Tibial nerve (tissue), 3 donors: ENCODE data around the gene DUSP19.

ENCODE experiments used
- POLR2A ChIP-seq, 2 donors: fragments of 450-650 bp; IDR thresholded peaks; one replicate each; pipeline ENCODE4 v1.6.1; 2017; ENCODE audit warnings: antibody characterized with exemption in 2 of 2, mild to moderate bottlenecking in 2 of 2, moderate library complexity in 2 of 2
- TF ChIP-seq, protein P1 (sequence below), 5 experiments: fragments of 200-600 bp in 3 of 5; fragments of 450-650 bp in 2 of 5; sonication (generic) in 3 of 5; IDR thresholded peaks; one replicate each; pipeline ENCODE4 v1.5.1; 2016 to 2019; ENCODE audit warnings: antibody characterized with exemption in 5 of 5, mild to moderate bottlenecking in 3 of 5, moderate library complexity in 2 of 5

GRCh38 chr2:183089192-183089851, 10.8 kb downstream of the DUSP19 start:
- TF ChIP-seq, protein P1, sequence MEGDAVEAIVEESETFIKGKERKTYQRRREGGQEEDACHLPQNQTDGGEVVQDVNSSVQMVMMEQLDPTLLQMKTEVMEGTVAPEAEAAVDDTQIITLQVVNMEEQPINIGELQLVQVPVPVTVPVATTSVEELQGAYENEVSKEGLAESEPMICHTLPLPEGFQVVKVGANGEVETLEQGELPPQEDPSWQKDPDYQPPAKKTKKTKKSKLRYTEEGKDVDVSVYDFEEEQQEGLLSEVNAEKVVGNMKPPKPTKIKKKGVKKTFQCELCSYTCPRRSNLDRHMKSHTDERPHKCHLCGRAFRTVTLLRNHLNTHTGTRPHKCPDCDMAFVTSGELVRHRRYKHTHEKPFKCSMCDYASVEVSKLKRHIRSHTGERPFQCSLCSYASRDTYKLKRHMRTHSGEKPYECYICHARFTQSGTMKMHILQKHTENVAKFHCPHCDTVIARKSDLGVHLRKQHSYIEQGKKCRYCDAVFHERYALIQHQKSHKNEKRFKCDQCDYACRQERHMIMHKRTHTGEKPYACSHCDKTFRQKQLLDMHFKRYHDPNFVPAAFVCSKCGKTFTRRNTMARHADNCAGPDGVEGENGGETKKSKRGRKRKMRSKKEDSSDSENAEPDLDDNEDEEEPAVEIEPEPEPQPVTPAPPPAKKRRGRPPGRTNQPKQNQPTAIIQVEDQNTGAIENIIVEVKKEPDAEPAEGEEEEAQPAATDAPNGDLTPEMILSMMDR (IDR thresholded peaks at IDR 0.05): no peak
- no peak for TF ChIP-seq POLR2A (IDR thresholded peaks at IDR 0.05)
